ENCODE measurements around the gene GZMB. TPM values are rescaled to one million over a fixed set of nuclear protein-coding genes. Genes with fewer than 3 reads are reported as not detected.
"Not testable (repeated sequence)": the region's sequence is repeated elsewhere in the genome, so short reads cannot be mapped to it uniquely, and the experiment has no call there.

The GZMB gene
- polyA plus RNA-seq, 4 donors = 0.47 to 1.7 (median 1.6) TPM; not detected in 1

GRCh38 chr14:24648361-24648760 is 14.4 kb upstream of the GZMB start:
- not testable (repeated sequence) for H3K36me3 ChIP-seq (ENCODE audit: control insufficient read depth in 3 of 3, insufficient read depth in 2 of 3, low read depth in 1 of 3, low read length in 3 of 3); H3K4me1 ChIP-seq (ENCODE audit: control insufficient read depth in 3 of 3, insufficient read depth in 2 of 3, low read depth in 1 of 3, low read length in 2 of 3); H3K27ac ChIP-seq (ENCODE audit: low read depth in 1 of 3, low read length in 2 of 3); H3K9me3 ChIP-seq (ENCODE audit: control insufficient read depth in 2 of 2, insufficient read depth in 1 of 2, low read depth in 1 of 2, low read length in 1 of 2); H3K4me3 ChIP-seq (ENCODE audit: low read depth in 1 of 3, low read length in 3 of 3); DNase-seq; H3K27me3 ChIP-seq (ENCODE audit: control insufficient read depth in 3 of 3, insufficient read depth in 3 of 3, low read length in 3 of 3); FAIRE-seq
- WGBS, 3 donors = 54 to 62% (median 58%) methylated on average over 1 of the region's 1 CpG

GRCh38 chr14:24639905-24640304 is 5.9 kb upstream of the GZMB start:
- no peak for FAIRE-seq
- 50 to 69% (median 56%) methylated on average over 3 of the region's 3 CpGs for WGBS, 3 donors
- no peaks in the 10 kb centered on the region for H3K4me1 ChIP-seq (ENCODE audit: control insufficient read depth in 3 of 3, insufficient read depth in 2 of 3, low read depth in 1 of 3, low read length in 2 of 3)
- no peaks in the 10 kb centered on the region for H3K9me3 ChIP-seq (ENCODE audit: control insufficient read depth in 2 of 2, insufficient read depth in 1 of 2, low read depth in 1 of 2, low read length in 1 of 2)
- DNase-seq = no peak
- no peak overlapping the region for H3K4me3 ChIP-seq (ENCODE audit: low read depth in 1 of 3, low read length in 3 of 3)
- H3K36me3 ChIP-seq (ENCODE audit: control insufficient read depth in 3 of 3, insufficient read depth in 2 of 3, low read depth in 1 of 3, low read length in 3 of 3) = no peaks in the 10 kb centered on the region
- no peaks in the 10 kb centered on the region for H3K27me3 ChIP-seq (ENCODE audit: control insufficient read depth in 3 of 3, insufficient read depth in 3 of 3, low read length in 3 of 3)
- H3K27ac ChIP-seq (ENCODE audit: low read depth in 1 of 3, low read length in 2 of 3) = no peak overlapping the region

DNA sequence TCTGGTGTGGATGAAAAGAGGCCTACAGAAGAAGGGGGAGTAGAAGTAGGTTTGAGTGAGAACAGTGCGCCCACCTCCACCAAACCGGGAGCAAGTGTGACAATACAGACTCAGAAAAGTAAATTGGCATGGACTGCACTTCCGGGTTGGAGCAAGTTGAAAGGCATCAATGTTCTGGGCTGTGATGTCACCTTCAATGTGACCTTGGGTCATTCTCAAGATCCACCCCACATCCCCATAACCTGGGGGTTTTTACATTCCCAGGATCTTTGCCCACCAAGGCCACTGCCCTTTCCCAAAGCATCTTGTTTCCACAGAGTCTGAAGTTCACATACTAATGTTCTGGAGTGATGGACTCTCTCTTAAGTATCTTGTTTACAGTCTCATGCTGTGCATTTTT is 5.3 kb upstream of the GZMB start:
- Histone ChIP-seq H3K27ac (ENCODE audit: low read depth in 1 of 3, low read length in 2 of 3) (no peak overlapping the region), H3K4me3 (ENCODE audit: low read depth in 1 of 3, low read length in 3 of 3) (no peak overlapping the region), H3K36me3 (ENCODE audit: control insufficient read depth in 3 of 3, insufficient read depth in 2 of 3, low read depth in 1 of 3, low read length in 3 of 3) (no peaks in the 10 kb centered on the region), H3K4me1 (ENCODE audit: control insufficient read depth in 3 of 3, insufficient read depth in 2 of 3, low read depth in 1 of 3, low read length in 2 of 3) (no peaks in the 10 kb centered on the region), H3K27me3 (ENCODE audit: control insufficient read depth in 3 of 3, insufficient read depth in 3 of 3, low read length in 3 of 3) (no peaks in the 10 kb centered on the region), H3K9me3 (ENCODE audit: control insufficient read depth in 2 of 2, insufficient read depth in 1 of 2, low read depth in 1 of 2, low read length in 1 of 2) (no peaks in the 10 kb centered on the region)
- FAIRE-seq (no peak), DNase-seq (no peak)
- WGBS, 3 donors = 86 to 90% (median 88%) methylated on average over 3 of the region's 3 CpGs

DNA sequence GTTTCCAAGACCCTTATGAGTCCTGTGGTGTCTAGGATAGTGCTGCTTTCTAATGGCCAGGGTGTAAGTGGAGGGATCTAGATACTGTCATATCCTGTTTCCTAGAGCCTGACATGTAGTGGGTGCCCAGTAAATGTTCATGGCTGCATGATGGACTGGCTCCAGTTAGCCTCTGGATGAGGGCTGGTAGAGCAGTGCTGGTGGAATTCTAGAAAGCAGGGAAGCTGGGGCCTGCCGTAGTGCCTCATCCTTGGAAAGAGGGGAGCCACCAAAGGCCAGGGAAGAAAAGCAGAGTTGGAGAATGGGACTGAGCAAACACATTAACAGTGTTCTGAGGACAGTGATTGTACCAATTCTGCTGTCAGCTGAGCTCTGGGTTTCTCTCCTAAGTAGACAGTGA is 637 bp downstream of the GZMB start:
- 88 to 95% (median 92%) methylated on average over 1 of the region's 1 CpG for WGBS, 3 donors
- H3K4me3 ChIP-seq (ENCODE audit: low read depth in 1 of 3, low read length in 3 of 3) = no peak overlapping the region

DNA sequence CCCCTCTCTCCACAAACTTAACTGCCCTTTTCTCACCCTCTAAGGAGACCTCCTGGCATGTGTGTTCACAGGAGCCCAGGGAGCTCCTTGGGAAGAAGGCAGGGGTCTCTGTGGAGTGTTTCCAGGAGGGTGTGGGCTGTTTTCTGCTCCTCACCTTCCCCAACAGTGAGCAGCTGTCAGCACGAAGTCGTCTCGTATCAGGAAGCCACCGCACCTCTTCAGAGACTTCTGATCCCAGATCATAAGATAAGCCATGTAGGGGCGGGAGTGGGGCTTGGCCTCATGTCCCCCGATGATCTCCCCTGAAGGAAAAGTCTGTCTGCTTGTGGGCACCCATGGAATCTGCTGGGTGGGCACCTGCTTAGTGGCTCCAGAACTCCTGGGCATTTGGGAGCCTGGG is 1.2 kb downstream of the GZMB start:
- Histone ChIP-seq H3K9me3 (ENCODE audit: control insufficient read depth in 2 of 2, insufficient read depth in 1 of 2, low read depth in 1 of 2, low read length in 1 of 2) (no peaks in the 10 kb centered on the region), H3K36me3 (ENCODE audit: control insufficient read depth in 3 of 3, insufficient read depth in 2 of 3, low read depth in 1 of 3, low read length in 3 of 3) (no peaks in the 10 kb centered on the region), H3K4me3 (ENCODE audit: low read depth in 1 of 3, low read length in 3 of 3) (no peak overlapping the region), H3K4me1 (ENCODE audit: control insufficient read depth in 3 of 3, insufficient read depth in 2 of 3, low read depth in 1 of 3, low read length in 2 of 3) (peaks cover 0 to 13% (median 0%) of the 10 kb centered on the region in 3 donors), H3K27me3 (ENCODE audit: control insufficient read depth in 3 of 3, insufficient read depth in 3 of 3, low read length in 3 of 3) (no peaks in the 10 kb centered on the region), H3K27ac (ENCODE audit: low read depth in 1 of 3, low read length in 2 of 3) (no peak overlapping the region)
- no peak for DNase-seq
- no peak for FAIRE-seq
- 20 to 46% (median 34%) methylated on average over 6 of the region's 6 CpGs for WGBS, 3 donors

More for the DNA sequence above, 637 bp downstream of the GZMB start:
- DNase-seq (no peak), FAIRE-seq (no peak)
- H3K4me1 ChIP-seq (ENCODE audit: control insufficient read depth in 3 of 3, insufficient read depth in 2 of 3, low read depth in 1 of 3, low read length in 2 of 3) = peaks cover 0 to 13% (median 0%) of the 10 kb centered on the region in 3 donors
- no peaks in the 10 kb centered on the region for H3K36me3 ChIP-seq (ENCODE audit: control insufficient read depth in 3 of 3, insufficient read depth in 2 of 3, low read depth in 1 of 3, low read length in 3 of 3)
- H3K9me3 ChIP-seq (ENCODE audit: control insufficient read depth in 2 of 2, insufficient read depth in 1 of 2, low read depth in 1 of 2, low read length in 1 of 2) = no peaks in the 10 kb centered on the region
- H3K27me3 ChIP-seq (ENCODE audit: control insufficient read depth in 3 of 3, insufficient read depth in 3 of 3, low read length in 3 of 3) = no peaks in the 10 kb centered on the region
- H3K27ac ChIP-seq (ENCODE audit: low read depth in 1 of 3, low read length in 2 of 3) = no peak overlapping the region

DNA sequence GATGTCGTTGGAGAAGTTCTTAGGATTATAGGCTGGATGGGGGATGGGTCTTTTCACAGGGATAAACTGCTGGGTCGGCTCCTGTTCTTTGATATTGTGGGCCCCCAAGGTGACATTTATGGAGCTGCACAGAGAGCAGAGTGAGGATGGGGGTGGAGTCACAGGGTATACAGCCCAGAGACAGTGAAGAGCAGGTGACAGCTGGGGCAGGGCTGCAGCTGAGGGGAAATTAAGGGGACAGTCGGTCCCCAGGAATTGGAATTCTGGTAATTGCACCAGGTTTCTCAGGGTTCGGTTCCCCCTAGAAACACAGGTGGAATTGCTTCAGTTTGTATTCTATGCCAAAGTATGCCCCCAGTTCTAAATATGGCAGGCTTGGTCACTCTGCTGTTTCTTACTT is 1.7 kb downstream of the GZMB start:
- H3K9me3 ChIP-seq (ENCODE audit: control insufficient read depth in 2 of 2, insufficient read depth in 1 of 2, low read depth in 1 of 2, low read length in 1 of 2) = no peaks in the 10 kb centered on the region
- no peaks in the 10 kb centered on the region for H3K36me3 ChIP-seq (ENCODE audit: control insufficient read depth in 3 of 3, insufficient read depth in 2 of 3, low read depth in 1 of 3, low read length in 3 of 3)
- DNase-seq (no peak), FAIRE-seq (no peak)
- H3K27ac ChIP-seq (ENCODE audit: low read depth in 1 of 3, low read length in 2 of 3) = no peak overlapping the region
- 20 to 48% (median 38%) methylated on average over 4 of the region's 4 CpGs for WGBS, 3 donors
- no peak overlapping the region for H3K4me3 ChIP-seq (ENCODE audit: low read depth in 1 of 3, low read length in 3 of 3)
- no peaks in the 10 kb centered on the region for H3K27me3 ChIP-seq (ENCODE audit: control insufficient read depth in 3 of 3, insufficient read depth in 3 of 3, low read length in 3 of 3)
- peaks cover 0 to 13% (median 0%) of the 10 kb centered on the region in 3 donors for H3K4me1 ChIP-seq (ENCODE audit: control insufficient read depth in 3 of 3, insufficient read depth in 2 of 3, low read depth in 1 of 3, low read length in 2 of 3)

GRCh38 chr14:24631749-24632335 is 2.1 kb downstream of the GZMB start:
- H3K9me3 ChIP-seq (ENCODE audit: control insufficient read depth in 2 of 2, insufficient read depth in 1 of 2, low read depth in 1 of 2, low read length in 1 of 2) = no peaks in the 10 kb centered on the region
- H3K27ac ChIP-seq (ENCODE audit: low read depth in 1 of 3, low read length in 2 of 3) = no peak overlapping the region
- no peak for FAIRE-seq
- H3K27me3 ChIP-seq (ENCODE audit: control insufficient read depth in 3 of 3, insufficient read depth in 3 of 3, low read length in 3 of 3) = no peaks in the 10 kb centered on the region
- WGBS, 3 donors = 92 to 94% (median 93%) methylated on average over 11 of the region's 11 CpGs
- H3K4me3 ChIP-seq (ENCODE audit: low read depth in 1 of 3, low read length in 3 of 3) = no peak overlapping the region
- peaks cover 0 to 13% (median 0%) of the 10 kb centered on the region in 3 donors for H3K4me1 ChIP-seq (ENCODE audit: control insufficient read depth in 3 of 3, insufficient read depth in 2 of 3, low read depth in 1 of 3, low read length in 2 of 3)
- H3K36me3 ChIP-seq (ENCODE audit: control insufficient read depth in 3 of 3, insufficient read depth in 2 of 3, low read depth in 1 of 3, low read length in 3 of 3) = no peaks in the 10 kb centered on the region
- DNase-seq = no peak

- Histone ChIP-seq H3K36me3 (ENCODE audit: control insufficient read depth in 3 of 3, insufficient read depth in 2 of 3, low read depth in 1 of 3, low read length in 3 of 3) (no peaks in the 10 kb centered on the region), H3K4me3 (ENCODE audit: low read depth in 1 of 3, low read length in 3 of 3) (no peak overlapping the region), H3K27ac (ENCODE audit: low read depth in 1 of 3, low read length in 2 of 3) (no peak overlapping the region), H3K4me1 (ENCODE audit: control insufficient read depth in 3 of 3, insufficient read depth in 2 of 3, low read depth in 1 of 3, low read length in 2 of 3) (peaks cover 0 to 13% (median 0%) of the 10 kb centered on the region in 3 donors), H3K9me3 (ENCODE audit: control insufficient read depth in 2 of 2, insufficient read depth in 1 of 2, low read depth in 1 of 2, low read length in 1 of 2) (no peaks in the 10 kb centered on the region), H3K27me3 (ENCODE audit: control insufficient read depth in 3 of 3, insufficient read depth in 3 of 3, low read length in 3 of 3) (no peaks in the 10 kb centered on the region)
- WGBS, 3 donors = 54 to 70% (median 65%) methylated on average over 10 of the region's 10 CpGs
- FAIRE-seq (no peak), DNase-seq (peak; percentile 10 to 56)
Measured at GRCh38 chr14:24630872-24631477, 3.0 kb downstream of the GZMB start.

All from small intestine (tissue), 7 donors.